Liver (tissue), 9 donors: ENCODE measurements around the gene MIGA1. TPM values are rescaled to one million over a fixed set of nuclear protein-coding genes. Genes with fewer than 3 reads are reported as not detected.

Source experiments
- DNase-seq: peaks from one replicate; pipeline ENCODE4 v3.0.0-alpha.2; 2017; ENCODE audit warnings: low spot score
- H3K27ac ChIP-seq, 2 donors: one replicate each; pipeline ENCODE4 v1.7.0; 2013; ENCODE audit warnings: inconsistent platforms in 2 of 2, low read length in 2 of 2, control low read depth in 1 of 2, low read depth in 1 of 2, mild to moderate bottlenecking in 1 of 2
- H3K27me3 ChIP-seq, 4 donors: one replicate each; pipeline versions ENCODE4 v1.6.1 to v1.7.0; 2013; ENCODE audit warnings: low read length in 3 of 4, inconsistent platforms in 1 of 4, mild to moderate bottlenecking in 1 of 4, moderate library complexity in 1 of 4; ENCODE audit not compliant: control insufficient read depth in 4 of 4, insufficient read depth in 4 of 4
- H3K36me3 ChIP-seq, 4 donors: one replicate each; pipeline versions ENCODE4 v1.6.1 to v1.7.0; 2013; ENCODE audit warnings: low read length in 3 of 4, mild to moderate bottlenecking in 3 of 4, low read depth in 1 of 4, moderate library complexity in 1 of 4; ENCODE audit not compliant: control insufficient read depth in 4 of 4, insufficient read depth in 3 of 4
- H3K4me1 ChIP-seq, 4 donors: one replicate each; pipeline versions ENCODE4 v1.6.1 to v1.7.0; 2013; ENCODE audit warnings: low read length in 3 of 4, mild to moderate bottlenecking in 3 of 4, moderate library complexity in 1 of 4; ENCODE audit not compliant: control insufficient read depth in 4 of 4, insufficient read depth in 4 of 4
- H3K4me3 ChIP-seq, 3 donors: one replicate each; pipeline versions ENCODE4 v1.6.1 to v1.7.0; 2013; ENCODE audit warnings: low read length in 3 of 3, control low read depth in 1 of 3, low read depth in 1 of 3, mild to moderate bottlenecking in 1 of 3
- H3K9ac ChIP-seq, 2 donors: one replicate each; pipeline ENCODE4 v1.7.0; 2013; ENCODE audit warnings: low read length in 2 of 2, mild to moderate bottlenecking in 2 of 2, moderate library complexity in 2 of 2, control low read depth in 1 of 2, low read depth in 1 of 2
- H3K9me3 ChIP-seq, 4 donors: one replicate each; pipeline versions ENCODE4 v1.6.1 to v1.7.0; 2013; ENCODE audit warnings: low read length in 3 of 4; ENCODE audit not compliant: control insufficient read depth in 4 of 4
- CTCF ChIP-seq: fragments of 150-350 bp; IDR thresholded peaks from 2 replicates; pipeline ENCODE4 v1.5.1; 2017; ENCODE audit warnings: improper control_type of control experiment, low read depth, low read length; ENCODE audit not compliant: missing input control
- EGR1 ChIP-seq, 2 donors: IDR thresholded peaks; 2 replicates each; pipeline ENCODE4 v1.6.1; 2016 to 2018; ENCODE audit warnings: antibody characterized with exemption in 2 of 2, low read depth in 2 of 2
- FOXA2 ChIP-seq: IDR thresholded peaks from 2 replicates; pipeline ENCODE4 v1.6.1; 2016; ENCODE audit warnings: antibody characterized with exemption
- GABPA ChIP-seq, 2 donors: IDR thresholded peaks in 1 of 2; conservative IDR thresholded peaks in 1 of 2; 2 replicates each; pipeline ENCODE4 v1.6.1; 2016; ENCODE audit warnings: antibody characterized with exemption in 2 of 2, mild to moderate bottlenecking in 1 of 2, moderate library complexity in 1 of 2
- HNF4A ChIP-seq, 2 donors: conservative IDR thresholded peaks; 2 replicates each; pipeline ENCODE4 v1.6.1; 2016; ENCODE audit warnings: antibody characterized with exemption in 2 of 2, mild to moderate bottlenecking in 2 of 2
- HNF4G ChIP-seq: IDR thresholded peaks from 2 replicates; pipeline ENCODE4 v1.6.1; 2016; ENCODE audit warnings: antibody characterized with exemption
- JUND ChIP-seq, 2 donors: IDR thresholded peaks; 2 replicates each; pipeline ENCODE4 v1.6.1; 2016; ENCODE audit warnings: antibody characterized with exemption in 2 of 2
- MAX ChIP-seq: IDR thresholded peaks from 2 replicates; pipeline ENCODE4 v1.6.1; 2016; ENCODE audit warnings: antibody characterized with exemption
- NR2F2 ChIP-seq: IDR thresholded peaks from 2 replicates; pipeline ENCODE4 v1.6.1; 2016; ENCODE audit warnings: antibody characterized with exemption
- RAD21 ChIP-seq, 2 donors: IDR thresholded peaks; 2 replicates each; pipeline ENCODE4 v1.6.1; 2016; ENCODE audit warnings: antibody characterized with exemption in 2 of 2, mild to moderate bottlenecking in 2 of 2
- REST ChIP-seq: IDR thresholded peaks from 2 replicates; pipeline ENCODE4 v1.6.1; 2016; ENCODE audit warnings: antibody characterized with exemption, mild to moderate bottlenecking
- RXRA ChIP-seq, 2 donors: IDR thresholded peaks; 2 replicates each; pipeline ENCODE4 v1.6.1; 2017 to 2018; ENCODE audit warnings: antibody characterized with exemption in 2 of 2, mild to moderate bottlenecking in 1 of 2
- SP1 ChIP-seq: IDR thresholded peaks from 2 replicates; pipeline ENCODE4 v1.6.1; 2018; ENCODE audit warnings: antibody characterized with exemption, mild to moderate bottlenecking
- TAF1 ChIP-seq: conservative IDR thresholded peaks from 2 replicates; pipeline ENCODE4 v1.6.1; 2016; ENCODE audit warnings: antibody characterized with exemption, mild to moderate bottlenecking
- YY1 ChIP-seq: IDR thresholded peaks from 2 replicates; pipeline ENCODE4 v1.6.1; 2016; ENCODE audit warnings: antibody characterized with exemption, mild to moderate bottlenecking
- ZBTB33 ChIP-seq: IDR thresholded peaks from 2 replicates; pipeline ENCODE4 v1.6.1; 2016; ENCODE audit warnings: antibody characterized with exemption
- WGBS: extraction: QIAGEN DNeasy Blood & Tissue Kit; methylation state at CpG from one replicate; pipeline ENCODE4 v1.1.7; 2013; 5-methylcytosine and 5-hydroxymethylcytosine counted together
- polyA plus RNA-seq, 2 donors: library from polyadenylated mRNA; stranded (reverse) in 1 of 2; unstranded in 1 of 2; fragments of 200-250 nt in 1 of 2; fragments of >200 nt in 1 of 2; fragmentation: Nextera tagmentation in 1 of 2; extraction: Ambion mirVana in 1 of 2; gene quantifications; one replicate each; pipeline versions ENCODE4 v1.2.1 to v1.2.3, GENCODE V29; 2013 to 2015
- total RNA-seq, 2 donors: library from RNA; depleted of rRNA; stranded (reverse); fragments of >200 nt; gene quantifications; one replicate each; pipeline ENCODE4 v1.2.3, GENCODE V29; 2014
- TF ChIP-seq, protein P1 (sequence below): IDR thresholded peaks from 2 replicates; pipeline ENCODE4 v1.6.1; 2016; ENCODE audit warnings: antibody characterized with exemption
- donor health status: healthy.
- donor health status: healthy.
- donor health status: healthy.
- donor health status: healthy.
- donor health status: healthy.

MIGA1 gene
- total and polyA plus RNA-seq, 4 donors = 3.5 to 8.0 (median 6.2) TPM

GRCh38 chr1:77762072-77762476 lies 17.4 kb upstream of the MIGA1 start:
- H3K4me1 ChIP-seq = peaks cover under 1 to 19% (median 9%) of the 10 kb centered on the region in 4 donors
- no peak overlapping the region for H3K4me3 ChIP-seq
- no peak for DNase-seq
- no peaks in the 10 kb centered on the region for H3K36me3 ChIP-seq
- no peaks in the 10 kb centered on the region for H3K9me3 ChIP-seq
- no peaks in the 10 kb centered on the region for H3K27me3 ChIP-seq
- H3K27ac ChIP-seq = no peak overlapping the region
- WGBS = 75% methylated on average over 1 of the region's 1 CpG
- no peak overlapping the region for H3K9ac ChIP-seq
- TF ChIP-seq MAX (no peak), TAF1 (no peak), ZBTB33 (no peak), RAD21 (IDR thresholded peaks at IDR 0.05) (no peak), GABPA (IDR thresholded peaks at IDR 0.05 in 1 of 2, conservative IDR thresholded peaks at IDR 0.05 in 1 of 2) (no peak), REST (no peak), SP1 (no peak), YY1 (no peak), CTCF (no peak), NR2F2 (no peak), EGR1 (IDR thresholded peaks at IDR 0.05; ENCODE audit: low read depth in 2 of 2) (no peak), FOXA2 (no peak), HNF4A (conservative IDR thresholded peaks at IDR 0.05) (no peak), HNF4G (no peak), RXRA (IDR thresholded peaks at IDR 0.05) (no peak), JUND (IDR thresholded peaks at IDR 0.05) (no peak)
- TF ChIP-seq, protein P1, sequence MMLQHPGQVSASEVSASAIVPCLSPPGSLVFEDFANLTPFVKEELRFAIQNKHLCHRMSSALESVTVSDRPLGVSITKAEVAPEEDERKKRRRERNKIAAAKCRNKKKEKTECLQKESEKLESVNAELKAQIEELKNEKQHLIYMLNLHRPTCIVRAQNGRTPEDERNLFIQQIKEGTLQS = no peak

DNA sequence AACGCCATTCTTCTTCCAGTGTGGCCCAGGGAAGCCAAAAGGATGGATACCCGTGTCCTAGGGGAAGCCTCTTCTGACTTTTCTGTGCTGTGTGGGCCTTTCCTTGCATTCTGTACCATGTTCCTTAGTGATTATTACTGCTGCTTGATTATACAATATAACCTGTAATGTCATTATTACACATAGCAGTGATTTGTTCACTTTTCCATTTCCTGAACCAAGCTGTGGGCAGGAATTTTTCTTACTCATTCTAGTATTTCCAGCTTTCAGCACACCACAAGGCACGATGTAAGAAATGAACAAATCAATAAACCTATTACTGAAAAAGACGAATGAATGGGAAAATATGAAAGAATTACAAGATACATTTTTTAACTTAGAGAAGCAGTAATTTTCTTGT lies 11.4 kb upstream of the MIGA1 start:
- no peaks in the 10 kb centered on the region for H3K4me1 ChIP-seq
- H3K9me3 ChIP-seq = no peaks in the 10 kb centered on the region
- DNase-seq = no peak
- WGBS = 81% methylated on average over 4 of the region's 4 CpGs
- H3K27ac ChIP-seq = no peak overlapping the region
- H3K9ac ChIP-seq = no peak overlapping the region
- no peaks in the 10 kb centered on the region for H3K36me3 ChIP-seq
- no peak overlapping the region for H3K4me3 ChIP-seq
- no peaks in the 10 kb centered on the region for H3K27me3 ChIP-seq
- TF ChIP-seq REST = no peak
- TF ChIP-seq JUND (IDR thresholded peaks at IDR 0.05) = no peak
- TF ChIP-seq HNF4A (conservative IDR thresholded peaks at IDR 0.05) = no peak
- TF ChIP-seq YY1 = no peak
- TF ChIP-seq TAF1 = no peak
- no peak for TF ChIP-seq EGR1 (IDR thresholded peaks at IDR 0.05; ENCODE audit: low read depth in 2 of 2)
- TF ChIP-seq CTCF = no peak
- no peak for TF ChIP-seq NR2F2
- TF ChIP-seq, protein P1 = no peak
- no peak for TF ChIP-seq MAX
- no peak for TF ChIP-seq RAD21 (IDR thresholded peaks at IDR 0.05)
